ENCODE measurements around the gene WDR5. TPM values are rescaled to one million over a fixed set of nuclear protein-coding genes. Genes with fewer than 3 reads are reported as not detected.

The WDR5 gene
- total and polyA plus RNA-seq, 2 of the 13 experiments (the other 11 are each of a cell fraction or from before 2014, with no cell fraction given), result 34.3 TPM

GRCh38 chr9:134175808-134176598 is 40.1 kb downstream of the WDR5 start (continued):
- TF ChIP-seq HIC2 (CRISPR knock-in tag; IDR thresholded peaks at IDR 0.05; ENCODE audit: low read depth), result peak; percentile 92
- TF ChIP-seq MXD3 (CRISPR knock-in tag; IDR thresholded peaks at IDR 0.05), result no peak
- peak; percentile 90 for TF ChIP-seq ZSCAN25 (CRISPR knock-in tag; IDR thresholded peaks at IDR 0.05)
- no peak for TF ChIP-seq AHR (CRISPR knock-in tag; IDR thresholded peaks at IDR 0.05)
- TF ChIP-seq SOX5 (CRISPR knock-in tag; IDR thresholded peaks at IDR 0.05; ENCODE audit: borderline replicate concordance), result peak; percentile 36; the same call in 1 of the 2 replicates
- no peak for TF ChIP-seq HNRNPUL1 (IDR thresholded peaks at IDR 0.05; ENCODE audit: low read depth, low read length)
- TF ChIP-seq ZGPAT (CRISPR knock-in tag; IDR thresholded peaks at IDR 0.05), result no peak
- TF ChIP-seq HNF4A (CRISPR knock-in tag; IDR thresholded peaks at IDR 0.05), result peak; percentile 97
- no peak for TF ChIP-seq KLF15 (CRISPR knock-in tag; IDR thresholded peaks at IDR 0.05; ENCODE audit: borderline replicate concordance)
- TF ChIP-seq ZFYVE20 (CRISPR knock-in tag; IDR thresholded peaks at IDR 0.05; ENCODE audit: borderline replicate concordance, low read depth), result no peak
- TF ChIP-seq NR1H2 (CRISPR knock-in tag; IDR thresholded peaks at IDR 0.05; ENCODE audit: borderline replicate concordance, low read depth), result no peak
- TF ChIP-seq ZNF256 (CRISPR knock-in tag; conservative IDR thresholded peaks at IDR 0.05), result no peak
- no peak for TF ChIP-seq ZNF639 (CRISPR knock-in tag; conservative IDR thresholded peaks at IDR 0.05)
- 0 out of 2 replicates have a peak, but pooled peaks have one; percentile 57 for TF ChIP-seq SP4 (CRISPR knock-in tag; IDR thresholded peaks at IDR 0.05)
- TF ChIP-seq XRCC5 (optimal IDR thresholded peaks at IDR 0.05; ENCODE audit: low read length), result no peak
- TF ChIP-seq NFATC3 (CRISPR knock-in tag; IDR thresholded peaks at IDR 0.05), result no peak
- no peak for TF ChIP-seq RFX1 (IDR thresholded peaks at IDR 0.05)
- TF ChIP-seq ZNF609 (CRISPR knock-in tag; IDR thresholded peaks at IDR 0.05; ENCODE audit: borderline replicate concordance), result peak; percentile 62; the same call in 1 of the 2 replicates
